Measurements from ENCODE around the gene PTGS2. TPM values are rescaled to one million over a fixed set of nuclear protein-coding genes. Genes with fewer than 3 reads are reported as not detected.

PTGS2 gene
- total RNA-seq, 2 experiments from 2014 or later = not detected

- H3K4me2 ChIP-seq (ENCODE audit: low read length) = no peak overlapping the region
- H3K4me1 ChIP-seq (ENCODE audit: insufficient read depth, low read length, poor library complexity, severe bottlenecking) = no peaks in the 10 kb centered on the region
- ChIA-PET POLR2A (interaction anchor here (0.7 kb wide), 1 partner anchor 68 kb away, joined by 3 read pairs; no protein-coding TSS in a partner anchor), CTCF (ENCODE audit: unreplicated experiment) (no interaction called here)
- H2AFZ ChIP-seq (ENCODE audit: low read length) = no peak overlapping the region
- H3K27ac ChIP-seq (ENCODE audit: low read depth, low read length, poor library complexity, severe bottlenecking) = no peak overlapping the region
- no peaks in the 10 kb centered on the region for H3K9me3 ChIP-seq (ENCODE audit: low read length)
- H3K9me2 ChIP-seq (ENCODE audit: insufficient read depth, low read length) = no peaks in the 10 kb centered on the region
- no peak overlapping the region for H3K4me3 ChIP-seq (ENCODE audit: low read depth, low read length, poor library complexity, severe bottlenecking)
- no peak for DNase-seq (ENCODE audit: low spot score)
- TF ChIP-seq, protein P1, sequence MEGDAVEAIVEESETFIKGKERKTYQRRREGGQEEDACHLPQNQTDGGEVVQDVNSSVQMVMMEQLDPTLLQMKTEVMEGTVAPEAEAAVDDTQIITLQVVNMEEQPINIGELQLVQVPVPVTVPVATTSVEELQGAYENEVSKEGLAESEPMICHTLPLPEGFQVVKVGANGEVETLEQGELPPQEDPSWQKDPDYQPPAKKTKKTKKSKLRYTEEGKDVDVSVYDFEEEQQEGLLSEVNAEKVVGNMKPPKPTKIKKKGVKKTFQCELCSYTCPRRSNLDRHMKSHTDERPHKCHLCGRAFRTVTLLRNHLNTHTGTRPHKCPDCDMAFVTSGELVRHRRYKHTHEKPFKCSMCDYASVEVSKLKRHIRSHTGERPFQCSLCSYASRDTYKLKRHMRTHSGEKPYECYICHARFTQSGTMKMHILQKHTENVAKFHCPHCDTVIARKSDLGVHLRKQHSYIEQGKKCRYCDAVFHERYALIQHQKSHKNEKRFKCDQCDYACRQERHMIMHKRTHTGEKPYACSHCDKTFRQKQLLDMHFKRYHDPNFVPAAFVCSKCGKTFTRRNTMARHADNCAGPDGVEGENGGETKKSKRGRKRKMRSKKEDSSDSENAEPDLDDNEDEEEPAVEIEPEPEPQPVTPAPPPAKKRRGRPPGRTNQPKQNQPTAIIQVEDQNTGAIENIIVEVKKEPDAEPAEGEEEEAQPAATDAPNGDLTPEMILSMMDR (conservative IDR thresholded peaks at IDR 0.05; ENCODE audit: low read length) = no peak
- no peak for TF ChIP-seq EZH2phosphoT487 (IDR thresholded peaks at IDR 0.05; ENCODE audit: borderline replicate concordance, low read depth, low read length)
- no peaks in the 10 kb centered on the region for H3K36me3 ChIP-seq (ENCODE audit: insufficient read depth, low read length)
- no peaks in the 10 kb centered on the region for H3K79me2 ChIP-seq (ENCODE audit: insufficient read depth, low read depth, low read length)
- BruUV-seq (replicated peaks) = no TSS peak
- H4K20me1 ChIP-seq (ENCODE audit: insufficient read depth, low read length) = no peaks in the 10 kb centered on the region
- intact Hi-C loops (cut with micrococcal nuclease; ENCODE audit: unreplicated experiment) = no loop called here
Observed at GRCh38 chr1:186623551-186623950, 56.7 kb downstream of the PTGS2 start.

Other genes with a start within 250 kb of the PTGS2 start
- not detected in 2 replicates for gene PDC, start 219.3 kb downstream of the PTGS2 start, total RNA-seq (2014; rRNA removed; shearing (Covaris generic))
- not detected in 2 replicates for gene PDC, start 219.3 kb downstream of the PTGS2 start, total RNA-seq (2022)
- gene PLA2G4A, start 148.5 kb upstream of the PTGS2 start, total RNA-seq (2014; rRNA removed; shearing (Covaris generic)) = not detected in 2 replicates
- gene PLA2G4A, start 148.5 kb upstream of the PTGS2 start, total RNA-seq (2022) = not detected in 2 replicates